Thyroid gland (tissue), 4 donors: Measurements from ENCODE around the gene SCGB3A1. TPM values are rescaled to one million over a fixed set of nuclear protein-coding genes. Genes with fewer than 3 reads are reported as not detected.

Experiments used
- DNase-seq, 2 donors: peaks; one replicate each; pipeline ENCODE4 v3.0.0-alpha.2; 2019
- H3K27ac ChIP-seq, 3 donors: fragments of 200-600 bp; sonication (generic); 1 replicate in 2 of 3; 2 replicates in 1 of 3; pipeline ENCODE4 v1.5.1; 2016 to 2019; ENCODE audit warnings: mild to moderate bottlenecking in 1 of 3, moderate library complexity in 1 of 3
- H3K27me3 ChIP-seq: fragments of 200-600 bp; sonication (generic); one replicate; pipeline ENCODE4 v1.5.1; 2019
- H3K36me3 ChIP-seq, 2 donors: fragments of 200-600 bp; sonication (generic); one replicate each; pipeline ENCODE4 v1.5.1; 2016 to 2019
- H3K4me1 ChIP-seq, 2 donors: fragments of 200-600 bp; sonication (generic); one replicate each; pipeline ENCODE4 v1.5.1; 2017 to 2019
- H3K4me3 ChIP-seq, 3 donors: fragments of 200-600 bp; sonication (generic); replicated peaks in 1 of 3; 1 replicate in 2 of 3; 2 replicates in 1 of 3; pipeline ENCODE4 v1.5.1; 2016; ENCODE audit warnings: mild to moderate bottlenecking in 1 of 3
- H3K9me3 ChIP-seq: fragments of 200-600 bp; sonication (generic); one replicate; pipeline ENCODE4 v1.5.1; 2017
- POLR2A ChIP-seq, 2 donors: fragments of 450-650 bp; IDR thresholded peaks; one replicate each; pipeline ENCODE4 v1.6.1; 2017; ENCODE audit warnings: antibody characterized with exemption in 2 of 2, mild to moderate bottlenecking in 2 of 2, moderate library complexity in 1 of 2
- WGBS, 2 donors: methylation state at CpG; one replicate each; pipeline ENCODE4 v1.1.5; 2017; 5-methylcytosine and 5-hydroxymethylcytosine counted together
- intact Hi-C: fragments of 100-400 bp; cut with DNase I; formaldehyde crosslinking; loops from one replicate; pipeline ENCODE4 v1.15.1; 2023
- total RNA-seq, 4 donors: library from RNA; depleted of rRNA; stranded (reverse); fragments of >200 nt; gene quantifications; one replicate each; pipeline ENCODE4 v1.2.3, GENCODE V29; 2016
- TF ChIP-seq, protein P1 (sequence below), 6 experiments: fragments of 200-600 bp in 3 of 6; fragments of 450-650 bp in 3 of 6; sonication (generic) in 3 of 6; IDR thresholded peaks; one replicate each; pipeline ENCODE4 v1.5.1; 2016 to 2019; ENCODE audit warnings: antibody characterized with exemption in 6 of 6, mild to moderate bottlenecking in 2 of 6, inconsistent platforms in 1 of 6, moderate library complexity in 1 of 6

Gene SCGB3A1
- total RNA-seq, 4 donors from 2014 or later: 1.0 to 8.1 (median 3.5) TPM; not detected in 1

DNA sequence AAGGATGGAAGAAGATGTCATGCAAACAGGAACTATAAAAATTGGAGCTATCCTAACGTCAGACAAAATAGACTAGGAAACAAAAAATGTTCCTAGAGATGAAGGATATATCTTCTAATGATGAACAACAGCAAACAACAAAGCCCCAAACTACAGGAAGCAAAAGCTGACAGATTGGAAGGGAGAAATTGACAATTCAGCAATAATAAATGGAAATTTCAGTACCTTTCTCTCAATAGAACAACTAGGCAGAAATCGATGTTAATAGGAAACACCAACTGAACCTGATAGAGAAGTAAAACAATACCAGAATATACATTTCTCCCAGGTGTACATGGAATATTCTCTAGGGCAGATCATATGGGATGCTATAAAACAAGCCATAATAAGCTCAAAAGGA lies 7.6 kb downstream of the SCGB3A1 start:
- 79 to 82% methylated on average over 2 of the region's 2 CpGs for whole genome bisulfite sequencing, 2 donors
- H3K36me3 ChIP-seq: no peaks in the 10 kb centered on the region
- no peak for DNase-seq
- intact Hi-C loops: no loop called here
- no peaks in the 10 kb centered on the region for H3K9me3 ChIP-seq
- H3K4me1 ChIP-seq: peaks cover 0 to 3% of the 10 kb centered on the region in 2 donors
- H3K27me3 ChIP-seq: no peaks in the 10 kb centered on the region
- H3K4me3 ChIP-seq: no peak overlapping the region
- TF ChIP-seq, protein P1, sequence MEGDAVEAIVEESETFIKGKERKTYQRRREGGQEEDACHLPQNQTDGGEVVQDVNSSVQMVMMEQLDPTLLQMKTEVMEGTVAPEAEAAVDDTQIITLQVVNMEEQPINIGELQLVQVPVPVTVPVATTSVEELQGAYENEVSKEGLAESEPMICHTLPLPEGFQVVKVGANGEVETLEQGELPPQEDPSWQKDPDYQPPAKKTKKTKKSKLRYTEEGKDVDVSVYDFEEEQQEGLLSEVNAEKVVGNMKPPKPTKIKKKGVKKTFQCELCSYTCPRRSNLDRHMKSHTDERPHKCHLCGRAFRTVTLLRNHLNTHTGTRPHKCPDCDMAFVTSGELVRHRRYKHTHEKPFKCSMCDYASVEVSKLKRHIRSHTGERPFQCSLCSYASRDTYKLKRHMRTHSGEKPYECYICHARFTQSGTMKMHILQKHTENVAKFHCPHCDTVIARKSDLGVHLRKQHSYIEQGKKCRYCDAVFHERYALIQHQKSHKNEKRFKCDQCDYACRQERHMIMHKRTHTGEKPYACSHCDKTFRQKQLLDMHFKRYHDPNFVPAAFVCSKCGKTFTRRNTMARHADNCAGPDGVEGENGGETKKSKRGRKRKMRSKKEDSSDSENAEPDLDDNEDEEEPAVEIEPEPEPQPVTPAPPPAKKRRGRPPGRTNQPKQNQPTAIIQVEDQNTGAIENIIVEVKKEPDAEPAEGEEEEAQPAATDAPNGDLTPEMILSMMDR (IDR thresholded peaks at IDR 0.05): no peak
- TF ChIP-seq POLR2A (IDR thresholded peaks at IDR 0.05): no peak
- no peak overlapping the region for H3K27ac ChIP-seq

DNA sequence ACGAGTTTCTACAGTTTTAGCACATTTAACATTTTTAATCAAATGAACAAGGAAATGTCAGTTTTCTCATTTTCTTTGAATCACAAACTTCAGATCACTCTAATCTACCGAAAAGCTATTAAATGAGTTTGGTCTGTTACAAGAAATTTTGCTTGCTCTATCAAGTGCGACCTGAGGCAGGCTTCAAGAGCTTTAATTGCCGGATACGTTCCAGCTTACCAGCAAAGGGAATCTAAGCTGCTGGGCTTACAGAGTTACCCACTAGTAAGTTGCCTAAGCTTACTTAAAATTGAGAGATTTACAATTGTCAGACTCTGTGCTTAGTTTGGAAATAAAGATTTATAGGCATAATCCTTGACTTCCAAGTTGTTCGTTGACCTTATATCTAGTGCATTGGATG lies 10.6 kb downstream of the SCGB3A1 start:
- TF ChIP-seq, protein P1 (IDR thresholded peaks at IDR 0.05): no peak
- no peak for TF ChIP-seq POLR2A (IDR thresholded peaks at IDR 0.05)
- Histone ChIP-seq H3K27ac (no peak overlapping the region), H3K4me1 (peaks cover 0 to 3% of the 10 kb centered on the region in 2 donors), H3K36me3 (peaks cover 0 to 4% of the 10 kb centered on the region in 2 donors), H3K9me3 (no peaks in the 10 kb centered on the region), H3K27me3 (no peaks in the 10 kb centered on the region), H3K4me3 (no peak overlapping the region)
- intact Hi-C loops: no loop called here
- WGBS, 2 donors: 36 to 53% methylated on average over 6 of the region's 6 CpGs
- DNase-seq: peak; percentile 29 to 42

DNA sequence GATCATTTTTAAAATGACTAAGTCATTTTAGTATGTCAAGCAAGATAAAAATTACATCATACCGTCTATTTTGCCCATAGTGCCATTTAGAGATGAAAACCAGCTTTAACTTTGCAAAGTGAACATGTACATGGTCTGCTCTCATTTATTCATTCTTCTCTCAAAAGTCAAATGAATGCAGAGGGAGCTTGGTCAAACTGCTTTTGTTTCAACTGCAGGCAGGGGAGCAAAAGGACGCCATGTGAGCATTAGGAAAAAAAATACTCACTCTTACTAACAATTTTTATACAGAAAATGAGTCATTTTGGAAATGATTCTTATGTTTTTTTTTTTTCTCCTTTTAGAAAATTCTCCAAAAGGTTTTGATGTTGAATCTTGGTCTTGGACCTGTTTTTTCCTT lies 15.7 kb downstream of the SCGB3A1 start:
- H3K36me3 ChIP-seq: peaks cover 8 to 13% of the 10 kb centered on the region in 2 donors
- H3K27me3 ChIP-seq: no peaks in the 10 kb centered on the region
- 85 to 94% methylated on average over 2 of the region's 2 CpGs for WGBS, 2 donors
- TF ChIP-seq POLR2A (IDR thresholded peaks at IDR 0.05): no peak
- TF ChIP-seq, protein P1 (IDR thresholded peaks at IDR 0.05): no peak
- H3K4me1 ChIP-seq: no peaks in the 10 kb centered on the region
- no peak overlapping the region for H3K27ac ChIP-seq
- intact Hi-C loops: no loop called here
- H3K9me3 ChIP-seq: no peaks in the 10 kb centered on the region
- no peak overlapping the region for H3K4me3 ChIP-seq
- no peak for DNase-seq

DNA sequence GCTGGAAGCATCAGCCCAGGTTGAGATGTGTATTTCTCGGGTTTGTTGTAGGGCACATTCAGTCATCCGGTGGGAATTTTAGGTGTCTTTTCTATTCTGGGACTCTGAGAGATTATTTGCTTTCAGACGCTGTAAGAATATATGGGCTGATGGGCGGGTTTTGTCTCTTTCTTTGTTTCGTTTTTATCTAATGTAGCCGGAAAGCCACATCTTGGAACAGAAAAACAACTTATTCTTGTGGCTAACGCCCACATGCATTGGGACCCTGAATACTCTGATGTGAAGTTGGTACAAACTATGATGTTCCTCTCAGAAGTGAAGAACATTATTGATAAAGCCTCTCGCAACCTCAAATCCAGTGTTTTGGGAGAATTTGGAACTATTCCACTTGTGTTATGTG lies 22.4 kb downstream of the SCGB3A1 start:
- H3K4me1 ChIP-seq: no peaks in the 10 kb centered on the region
- H3K9me3 ChIP-seq: no peaks in the 10 kb centered on the region
- DNase-seq: no peak
- TF ChIP-seq, protein P1 (IDR thresholded peaks at IDR 0.05): no peak
- no peak for TF ChIP-seq POLR2A (IDR thresholded peaks at IDR 0.05)
- H3K27me3 ChIP-seq: no peaks in the 10 kb centered on the region
- 83 to 86% methylated on average over 8 of the region's 8 CpGs for WGBS, 2 donors
- H3K27ac ChIP-seq: no peak overlapping the region
- intact Hi-C loops: no loop called here
- peaks cover 4 to 22% of the 10 kb centered on the region in 2 donors for H3K36me3 ChIP-seq
- H3K4me3 ChIP-seq: no peak overlapping the region

DNA sequence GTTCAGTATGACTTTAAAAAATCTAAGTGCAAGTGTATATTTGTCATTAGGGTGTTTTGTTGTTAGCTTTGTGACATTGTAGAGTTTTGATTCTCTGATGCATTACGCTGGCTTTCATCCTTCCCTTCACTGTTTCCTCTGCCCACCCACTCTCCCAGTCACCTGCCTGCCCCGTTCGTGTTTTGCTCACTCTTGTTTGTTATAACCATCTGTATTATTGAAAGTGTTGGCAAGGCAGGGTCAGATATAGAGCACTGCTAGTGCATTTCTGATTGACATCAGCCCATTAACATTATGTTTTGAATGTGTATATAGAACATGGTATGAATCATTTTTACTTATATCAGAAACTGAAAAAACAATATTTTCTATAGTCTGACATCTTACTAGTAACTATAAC lies 27.3 kb downstream of the SCGB3A1 start:
- peaks cover 0 to 22% of the 10 kb centered on the region in 2 donors for H3K36me3 ChIP-seq
- 87 to 93% methylated on average over 3 of the region's 3 CpGs for WGBS, 2 donors
- H3K9me3 ChIP-seq: no peaks in the 10 kb centered on the region
- H3K27me3 ChIP-seq: no peaks in the 10 kb centered on the region
- intact Hi-C loops: no loop called here
- H3K27ac ChIP-seq: no peak overlapping the region
- no peaks in the 10 kb centered on the region for H3K4me1 ChIP-seq
- no peak for DNase-seq
- no peak for TF ChIP-seq POLR2A (IDR thresholded peaks at IDR 0.05)
- TF ChIP-seq, protein P1 (IDR thresholded peaks at IDR 0.05): no peak
- H3K4me3 ChIP-seq: no peak overlapping the region
